COR-L47 (cell line): ENCODE measurements around the gene RIPK1.

Experiments
- DNase-seq: peaks from one replicate; lab custom pipeline; 2025; lab: John Stamatoyannopoulos, UW

RIPK1 gene

GRCh38 chr6:3163248-3163594 is 94.9 kb downstream of the RIPK1 start:
- no peak for DNase-seq

- DNase-seq = no peak
Observed at GRCh38 chr6:3164388-3164787, 96.1 kb downstream of the RIPK1 start.
